Measurements from ENCODE around the gene MRPS34.

The MRPS34 gene

DNA sequence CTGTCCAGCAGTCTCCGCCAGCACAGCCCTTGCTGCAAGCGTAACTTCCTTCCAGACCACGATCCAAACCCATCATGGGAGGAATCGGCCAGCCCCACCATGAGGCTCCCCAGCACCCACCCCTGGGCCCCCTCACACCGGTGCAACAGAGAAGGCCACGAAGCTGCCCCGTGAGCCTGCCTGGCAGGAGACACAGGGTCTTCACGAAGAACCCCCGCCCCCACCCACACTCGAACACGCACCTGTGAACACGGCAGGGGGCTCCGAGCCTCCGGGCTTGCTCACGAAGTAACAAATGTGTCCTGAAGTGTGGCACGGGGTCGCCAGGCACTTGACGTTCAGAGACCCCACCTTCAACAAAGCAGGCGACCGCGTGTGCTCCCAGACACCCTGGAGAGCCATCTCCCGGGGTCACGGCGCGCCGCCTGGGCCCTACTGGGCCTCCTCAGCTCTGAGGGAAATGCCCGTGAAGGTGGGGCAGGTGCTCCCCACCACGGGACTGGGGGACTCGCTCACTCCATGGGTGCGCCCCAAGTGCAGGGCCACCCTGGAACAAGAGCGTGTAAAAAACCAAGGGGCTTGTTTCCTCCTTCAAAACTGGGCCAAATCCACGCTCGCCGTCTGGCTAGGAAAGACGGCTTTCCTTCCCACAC lies 46.1 kb upstream of the MRPS34 start:
- TF ChIP-seq KLF8 (tag by site-specific recombination; IDR thresholded peaks at IDR 0.05) = no peak
- TF ChIP-seq ZFP37 (tag by site-specific recombination; IDR thresholded peaks at IDR 0.05) = no peak
- TF ChIP-seq SCRT1 (tag by site-specific recombination; IDR thresholded peaks at IDR 0.05; ENCODE audit: borderline replicate concordance) = 0 out of 2 replicates have a peak, but pooled peaks have one; percentile 2
- TF ChIP-seq MZF1 (tag by site-specific recombination; IDR thresholded peaks at IDR 0.05; ENCODE audit: borderline replicate concordance) = no peak
- no peak for TF ChIP-seq ZNF473 (tag by site-specific recombination; IDR thresholded peaks at IDR 0.05)
- POLR2A ChIA-PET = no interaction called here
- CTCF ChIA-PET = no interaction called here
- Histone ChIP-seq H3K4me3 (ENCODE audit: low read depth, low read length) (no peak overlapping the region), H3K4me1 (ENCODE audit: control insufficient read depth, insufficient read depth, low read length) (no peaks in the 10 kb centered on the region), H3K27ac (ENCODE audit: extremely low read depth, low read depth, low read length) (no peak overlapping the region), H3K9me3 (ENCODE audit: control insufficient read depth, insufficient read depth, low read depth, low read length) (no peaks in the 10 kb centered on the region), H3K36me3 (ENCODE audit: control insufficient read depth in 2 of 2, insufficient read depth in 1 of 2, low read length in 2 of 2) (peaks cover 0 to 67% of the 10 kb centered on the region in 2 experiments; a peak in 2 of 3 replicates)

DNA sequence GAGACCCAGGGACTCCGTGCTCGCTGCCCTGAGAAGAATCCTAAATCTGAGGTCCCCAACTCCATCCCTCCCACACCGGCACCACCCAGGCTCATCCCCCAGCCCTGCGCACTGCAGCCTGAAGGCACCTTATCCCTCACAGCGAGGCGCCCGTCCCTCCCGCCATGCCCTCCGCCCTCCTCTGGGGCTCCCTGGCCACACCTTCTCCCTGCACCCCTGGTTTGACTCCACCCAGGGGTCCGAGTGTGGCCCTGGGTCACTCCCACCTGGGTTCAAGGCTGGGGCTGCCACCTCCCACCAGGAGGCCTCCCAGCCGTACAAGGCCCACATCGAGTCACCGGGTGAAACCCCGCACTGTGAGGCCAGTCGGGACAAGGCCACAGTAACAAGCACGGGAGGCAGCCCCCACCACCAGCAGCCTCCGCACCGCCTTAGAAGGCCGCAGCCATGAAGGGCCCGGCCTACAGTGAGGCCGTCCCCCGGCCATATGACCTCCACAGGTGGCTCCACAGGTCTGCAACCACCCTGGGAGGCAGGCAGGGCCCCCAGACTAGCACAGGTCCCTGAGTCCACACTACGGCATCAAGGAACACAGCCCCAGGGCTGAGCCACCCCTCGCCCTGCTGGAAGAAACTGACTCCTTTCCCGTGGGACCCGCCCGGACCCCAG lies 45.4 kb upstream of the MRPS34 start:
- Histone ChIP-seq H3K9me3 (ENCODE audit: control insufficient read depth, insufficient read depth, low read depth, low read length) (no peaks in the 10 kb centered on the region), H3K4me1 (ENCODE audit: control insufficient read depth, insufficient read depth, low read length) (no peaks in the 10 kb centered on the region), H3K27ac (ENCODE audit: extremely low read depth, low read depth, low read length) (no peak overlapping the region), H3K36me3 (ENCODE audit: control insufficient read depth in 2 of 2, insufficient read depth in 1 of 2, low read length in 2 of 2) (peaks cover 0 to 73% of the 10 kb centered on the region in 2 experiments; a peak in 2 of 3 replicates), H3K4me3 (ENCODE audit: low read depth, low read length) (no peak overlapping the region)
- CTCF ChIA-PET = no interaction called here
- POLR2A ChIA-PET = no interaction called here
- TF ChIP-seq HOXA7 (CRISPR knock-in tag; IDR thresholded peaks at IDR 0.05; ENCODE audit: borderline replicate concordance) = no peak
- TF ChIP-seq GFI1B (tag by site-specific recombination; IDR thresholded peaks at IDR 0.05) = no peak
- TF ChIP-seq ZNF146 (tag by site-specific recombination; IDR thresholded peaks at IDR 0.05) = no peak
- TF ChIP-seq ZNF133 (tag by site-specific recombination; IDR thresholded peaks at IDR 0.05) = no peak
- TF ChIP-seq ZNF157 (tag by site-specific recombination; IDR thresholded peaks at IDR 0.05) = no peak
- peak; percentile 80 for TF ChIP-seq SCRT1 (tag by site-specific recombination; IDR thresholded peaks at IDR 0.05; ENCODE audit: borderline replicate concordance)
- TF ChIP-seq ZNF16 (tag by site-specific recombination; IDR thresholded peaks at IDR 0.05; ENCODE audit: low read depth) = no peak
- no peak for TF ChIP-seq ZNF391 (tag by site-specific recombination; IDR thresholded peaks at IDR 0.05; ENCODE audit: borderline replicate concordance, low read depth)
- TF ChIP-seq ZBTB7A (tag by site-specific recombination; IDR thresholded peaks at IDR 0.05; ENCODE audit: low read depth) = no peak
- TF ChIP-seq ZBTB1 (tag by site-specific recombination; IDR thresholded peaks at IDR 0.05) = no peak
- TF ChIP-seq, protein P1, sequence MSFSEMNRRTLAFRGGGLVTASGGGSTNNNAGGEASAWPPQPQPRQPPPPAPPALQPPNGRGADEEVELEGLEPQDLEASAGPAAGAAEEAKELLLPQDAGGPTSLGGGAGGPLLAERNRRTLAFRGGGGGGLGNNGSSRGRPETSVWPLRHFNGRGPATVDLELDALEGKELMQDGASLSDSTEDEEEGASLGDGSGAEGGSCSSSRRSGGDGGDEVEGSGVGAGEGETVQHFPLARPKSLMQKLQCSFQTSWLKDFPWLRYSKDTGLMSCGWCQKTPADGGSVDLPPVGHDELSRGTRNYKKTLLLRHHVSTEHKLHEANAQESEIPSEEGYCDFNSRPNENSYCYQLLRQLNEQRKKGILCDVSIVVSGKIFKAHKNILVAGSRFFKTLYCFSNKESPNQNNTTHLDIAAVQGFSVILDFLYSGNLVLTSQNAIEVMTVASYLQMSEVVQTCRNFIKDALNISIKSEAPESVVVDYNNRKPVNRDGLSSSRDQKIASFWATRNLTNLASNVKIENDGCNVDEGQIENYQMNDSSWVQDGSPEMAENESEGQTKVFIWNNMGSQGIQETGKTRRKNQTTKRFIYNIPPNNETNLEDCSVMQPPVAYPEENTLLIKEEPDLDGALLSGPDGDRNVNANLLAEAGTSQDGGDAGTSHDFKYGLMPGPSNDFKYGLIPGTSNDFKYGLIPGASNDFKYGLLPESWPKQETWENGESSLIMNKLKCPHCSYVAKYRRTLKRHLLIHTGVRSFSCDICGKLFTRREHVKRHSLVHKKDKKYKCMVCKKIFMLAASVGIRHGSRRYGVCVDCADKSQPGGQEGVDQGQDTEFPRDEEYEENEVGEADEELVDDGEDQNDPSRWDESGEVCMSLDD (tag by site-specific recombination; IDR thresholded peaks at IDR 0.05) = no peak
- TF ChIP-seq GLIS2 (tag by site-specific recombination; IDR thresholded peaks at IDR 0.05) = 0 out of 2 replicates have a peak, but pooled peaks have one; percentile 24
- TF ChIP-seq, protein P2, sequence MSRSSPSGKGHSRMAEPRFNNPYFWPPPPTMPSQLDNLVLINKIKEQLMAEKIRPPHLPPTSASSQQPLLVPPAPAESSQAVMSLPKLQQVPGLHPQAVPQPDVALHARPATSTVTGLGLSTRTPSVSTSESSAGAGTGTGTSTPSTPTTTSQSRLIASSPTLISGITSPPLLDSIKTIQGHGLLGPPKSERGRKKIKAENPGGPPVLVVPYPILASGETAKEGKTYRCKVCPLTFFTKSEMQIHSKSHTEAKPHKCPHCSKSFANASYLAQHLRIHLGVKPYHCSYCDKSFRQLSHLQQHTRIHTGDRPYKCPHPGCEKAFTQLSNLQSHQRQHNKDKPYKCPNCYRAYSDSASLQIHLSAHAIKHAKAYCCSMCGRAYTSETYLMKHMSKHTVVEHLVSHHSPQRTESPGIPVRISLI (tag by site-specific recombination; IDR thresholded peaks at IDR 0.05) = no peak
- no peak for TF ChIP-seq ZNF544 (tag by site-specific recombination; IDR thresholded peaks at IDR 0.05)
- TF ChIP-seq, protein P3, sequence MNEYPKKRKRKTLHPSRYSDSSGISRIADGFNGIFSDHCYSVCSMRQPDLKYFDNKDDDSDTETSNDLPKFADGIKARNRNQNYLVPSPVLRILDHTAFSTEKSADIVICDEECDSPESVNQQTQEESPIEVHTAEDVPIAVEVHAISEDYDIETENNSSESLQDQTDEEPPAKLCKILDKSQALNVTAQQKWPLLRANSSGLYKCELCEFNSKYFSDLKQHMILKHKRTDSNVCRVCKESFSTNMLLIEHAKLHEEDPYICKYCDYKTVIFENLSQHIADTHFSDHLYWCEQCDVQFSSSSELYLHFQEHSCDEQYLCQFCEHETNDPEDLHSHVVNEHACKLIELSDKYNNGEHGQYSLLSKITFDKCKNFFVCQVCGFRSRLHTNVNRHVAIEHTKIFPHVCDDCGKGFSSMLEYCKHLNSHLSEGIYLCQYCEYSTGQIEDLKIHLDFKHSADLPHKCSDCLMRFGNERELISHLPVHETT (tag by site-specific recombination; IDR thresholded peaks at IDR 0.05) = no peak
- TF ChIP-seq ZBTB8A (tag by site-specific recombination; IDR thresholded peaks at IDR 0.05) = no peak
- TF ChIP-seq SP2 (tag by site-specific recombination; IDR thresholded peaks at IDR 0.05) = no peak
- TF ChIP-seq ZNF335 (tag by site-specific recombination; conservative IDR thresholded peaks at IDR 0.05) = no peak
- no peak for TF ChIP-seq ZNF791 (tag by site-specific recombination; IDR thresholded peaks at IDR 0.05)
- TF ChIP-seq, protein P4, sequence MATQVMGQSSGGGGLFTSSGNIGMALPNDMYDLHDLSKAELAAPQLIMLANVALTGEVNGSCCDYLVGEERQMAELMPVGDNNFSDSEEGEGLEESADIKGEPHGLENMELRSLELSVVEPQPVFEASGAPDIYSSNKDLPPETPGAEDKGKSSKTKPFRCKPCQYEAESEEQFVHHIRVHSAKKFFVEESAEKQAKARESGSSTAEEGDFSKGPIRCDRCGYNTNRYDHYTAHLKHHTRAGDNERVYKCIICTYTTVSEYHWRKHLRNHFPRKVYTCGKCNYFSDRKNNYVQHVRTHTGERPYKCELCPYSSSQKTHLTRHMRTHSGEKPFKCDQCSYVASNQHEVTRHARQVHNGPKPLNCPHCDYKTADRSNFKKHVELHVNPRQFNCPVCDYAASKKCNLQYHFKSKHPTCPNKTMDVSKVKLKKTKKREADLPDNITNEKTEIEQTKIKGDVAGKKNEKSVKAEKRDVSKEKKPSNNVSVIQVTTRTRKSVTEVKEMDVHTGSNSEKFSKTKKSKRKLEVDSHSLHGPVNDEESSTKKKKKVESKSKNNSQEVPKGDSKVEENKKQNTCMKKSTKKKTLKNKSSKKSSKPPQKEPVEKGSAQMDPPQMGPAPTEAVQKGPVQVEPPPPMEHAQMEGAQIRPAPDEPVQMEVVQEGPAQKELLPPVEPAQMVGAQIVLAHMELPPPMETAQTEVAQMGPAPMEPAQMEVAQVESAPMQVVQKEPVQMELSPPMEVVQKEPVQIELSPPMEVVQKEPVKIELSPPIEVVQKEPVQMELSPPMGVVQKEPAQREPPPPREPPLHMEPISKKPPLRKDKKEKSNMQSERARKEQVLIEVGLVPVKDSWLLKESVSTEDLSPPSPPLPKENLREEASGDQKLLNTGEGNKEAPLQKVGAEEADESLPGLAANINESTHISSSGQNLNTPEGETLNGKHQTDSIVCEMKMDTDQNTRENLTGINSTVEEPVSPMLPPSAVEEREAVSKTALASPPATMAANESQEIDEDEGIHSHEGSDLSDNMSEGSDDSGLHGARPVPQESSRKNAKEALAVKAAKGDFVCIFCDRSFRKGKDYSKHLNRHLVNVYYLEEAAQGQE (tag by site-specific recombination; IDR thresholded peaks at IDR 0.05) = no peak
- no peak for TF ChIP-seq WT1 (tag by site-specific recombination; IDR thresholded peaks at IDR 0.05)
- TF ChIP-seq SCRT2 (tag by site-specific recombination; IDR thresholded peaks at IDR 0.05) = peak; percentile 86
- no peak for TF ChIP-seq ZNF24 (tag by site-specific recombination; IDR thresholded peaks at IDR 0.05)
